Stomach (tissue), 4 donors: ENCODE data around the gene P3R3URF.

Experiments
- CTCF ChIP-seq, 7 experiments: fragments of 450-650 bp in 4 of 7; fragments of 200-600 bp in 3 of 7; sonication (generic) in 3 of 7; IDR thresholded peaks; one replicate each; pipeline ENCODE4 v1.5.1; 2016 to 2019; ENCODE audit warnings: antibody characterized with exemption in 7 of 7, control low read depth in 2 of 7, mild to moderate bottlenecking in 1 of 7
- EP300 ChIP-seq: sonication (generic); formaldehyde crosslinking; IDR thresholded peaks from one replicate; pipeline ENCODE4 v1.6.1; 2017; ENCODE audit warnings: antibody characterized with exemption
- POLR2A ChIP-seq, 4 donors: fragments of 450-650 bp; IDR thresholded peaks; one replicate each; pipeline ENCODE4 v1.6.1; 2016; ENCODE audit warnings: antibody characterized with exemption in 4 of 4, control low read depth in 2 of 4, mild to moderate bottlenecking in 1 of 4, moderate library complexity in 1 of 4

DNA sequence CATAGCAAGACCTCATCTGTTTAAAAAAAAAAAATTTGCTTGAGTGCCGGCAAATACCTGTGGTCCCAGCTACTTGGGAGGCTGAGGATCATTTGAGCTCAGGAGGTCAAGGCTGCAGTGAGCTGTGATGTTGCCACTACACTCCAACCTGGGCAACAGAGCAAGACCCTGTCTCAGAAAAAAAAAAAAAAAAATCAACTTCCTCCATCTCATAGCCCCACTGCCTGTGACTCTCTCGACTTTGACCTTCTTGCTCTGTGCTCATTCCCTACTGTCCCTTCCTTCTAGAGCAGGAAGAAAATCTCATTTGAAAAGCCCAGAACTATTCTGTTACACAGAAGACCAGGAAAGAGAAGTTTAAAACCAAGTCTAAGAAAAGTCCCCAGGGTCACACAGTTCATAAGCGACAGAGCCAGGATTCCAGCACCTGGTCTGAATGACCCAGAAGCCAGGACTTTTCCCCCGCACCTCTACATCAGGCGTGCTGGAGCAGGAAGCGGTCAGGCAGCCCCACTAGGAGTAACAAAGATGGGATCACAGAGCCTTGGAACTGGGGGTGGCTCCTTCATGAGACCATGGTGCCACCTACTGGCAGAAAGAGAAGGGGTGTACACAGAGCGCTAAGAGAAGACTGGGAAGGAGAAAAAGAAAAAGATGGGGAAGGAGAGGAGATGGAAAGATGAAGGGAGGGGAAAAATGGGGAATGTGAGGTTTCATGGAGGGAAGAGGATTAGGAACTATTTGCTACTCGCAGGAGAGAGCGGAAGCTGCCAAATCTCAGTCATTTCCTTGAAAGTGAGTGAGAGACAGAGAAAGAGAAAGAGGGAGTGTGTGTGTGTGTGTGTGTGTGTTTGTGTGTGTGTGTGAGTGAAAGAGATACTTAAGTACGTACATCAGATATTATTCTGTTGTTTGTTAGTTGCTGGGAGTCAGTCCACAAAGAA is 3.1 kb upstream of the P3R3URF start:
- TF ChIP-seq CTCF (IDR thresholded peaks at IDR 0.05) (peak in 5 of 7 experiments; percentile 75 to 99 (median 87)), EP300 (no peak), POLR2A (IDR thresholded peaks at IDR 0.05) (no peak)
